BE2C (cell line): ENCODE results near the gene SPNS2.

Source experiments
- DNase-seq: peaks from one replicate; pipeline ENCODE4 v3.0.0-alpha.2; 2020
- H3K27me3 ChIP-seq: fragments of 250-450 bp; sonication (Bioruptor Pico); 2 replicates; pipeline ENCODE4 v1.5.1; 2020; ENCODE audit warnings: mild to moderate bottlenecking
- H3K36me3 ChIP-seq: fragments of 250-450 bp; sonication (Bioruptor Pico); 2 replicates; pipeline ENCODE4 v1.5.1; 2020; ENCODE audit warnings: mild to moderate bottlenecking
- H3K4me1 ChIP-seq: fragments of 250-450 bp; sonication (Bioruptor Pico); 2 replicates; pipeline ENCODE4 v1.5.1; 2020
- H3K4me3 ChIP-seq: 2 replicates; pipeline ENCODE4 v1.5.1; 2011; ENCODE audit warnings: low read depth, low read length
- H3K9me3 ChIP-seq: fragments of 250-450 bp; sonication (Bioruptor Pico); 2 replicates; pipeline ENCODE4 v1.5.1; 2020
- CTCF ChIP-seq: IDR thresholded peaks from 2 replicates; pipeline ENCODE4 v1.5.1; 2012; ENCODE audit warnings: mild to moderate bottlenecking, low read depth, low read length

Gene SPNS2

GRCh38 chr17:4532860-4533522 is 34.3 kb downstream of the SPNS2 start:
- H3K27me3 ChIP-seq: no peaks in the 10 kb centered on the region
- no peaks in the 10 kb centered on the region for H3K9me3 ChIP-seq
- DNase-seq: no peak
- H3K4me1 ChIP-seq: peaks cover 3% of the 10 kb centered on the region
- H3K4me3 ChIP-seq: no peak overlapping the region
- TF ChIP-seq CTCF: no peak
- no peaks in the 10 kb centered on the region; the same call in 1 of the 2 replicates for H3K36me3 ChIP-seq

GRCh38 chr17:4533523-4534504 is 35.1 kb downstream of the SPNS2 start:
- H3K4me3 ChIP-seq: no peak overlapping the region
- TF ChIP-seq CTCF: no peak
- H3K27me3 ChIP-seq: no peaks in the 10 kb centered on the region
- no peaks in the 10 kb centered on the region for H3K9me3 ChIP-seq
- DNase-seq: peak; percentile 56
- no peaks in the 10 kb centered on the region; the same call in 1 of the 2 replicates for H3K36me3 ChIP-seq
- H3K4me1 ChIP-seq: peaks cover 3% of the 10 kb centered on the region

GRCh38 chr17:4534515-4534914 is 35.8 kb downstream of the SPNS2 start:
- no peaks in the 10 kb centered on the region; the same call in 1 of the 2 replicates for H3K36me3 ChIP-seq

GRCh38 chr17:4534928-4535666 is 36.4 kb downstream of the SPNS2 start:
- DNase-seq: no peak
- no peak overlapping the region for H3K4me3 ChIP-seq
- no peaks in the 10 kb centered on the region for H3K9me3 ChIP-seq
- no peaks in the 10 kb centered on the region for H3K27me3 ChIP-seq
- no peak for TF ChIP-seq CTCF
- H3K4me1 ChIP-seq: peaks cover 3% of the 10 kb centered on the region
- H3K36me3 ChIP-seq: no peaks in the 10 kb centered on the region; the same call in 1 of the 2 replicates

More at GRCh38 chr17:4534515-4534914, 35.8 kb downstream of the SPNS2 start:
- H3K4me1 ChIP-seq: peaks cover 3% of the 10 kb centered on the region
- no peak for DNase-seq
- H3K9me3 ChIP-seq: no peaks in the 10 kb centered on the region
- TF ChIP-seq CTCF: no peak
- H3K4me3 ChIP-seq: no peak overlapping the region
- no peaks in the 10 kb centered on the region for H3K27me3 ChIP-seq

- peaks cover 3% of the 10 kb centered on the region for H3K4me1 ChIP-seq
- H3K27me3 ChIP-seq: no peaks in the 10 kb centered on the region
- no peak for DNase-seq
- no peaks in the 10 kb centered on the region; the same call in 1 of the 2 replicates for H3K36me3 ChIP-seq
- TF ChIP-seq CTCF: no peak
- H3K9me3 ChIP-seq: no peaks in the 10 kb centered on the region
- H3K4me3 ChIP-seq: no peak overlapping the region
Measured at GRCh38 chr17:4535667-4536258, 37.1 kb downstream of the SPNS2 start.
